Fibroblast of mammary gland (primary cell): ENCODE data around the gene ABCD4.

Experiments used
- DNase-seq: peaks from one replicate; pipeline ENCODE4 v3.0.0-alpha.2; 2010; ENCODE audit warnings: low read depth
- H3K4me3 ChIP-seq: 2 replicates; pipeline ENCODE4 v1.5.1; 2011; ENCODE audit warnings: low read depth, mild to moderate bottlenecking, low read length, moderate library complexity; ENCODE audit not compliant: control insufficient read depth
- TF ChIP-seq, protein P1 (sequence below): conservative IDR thresholded peaks from 2 replicates; pipeline ENCODE4 v1.5.1; 2011; ENCODE audit warnings: low read depth, low read length, inconsistent platforms; ENCODE audit not compliant: control insufficient read depth, insufficient read depth

The ABCD4 gene

GRCh38 chr14:74261288-74261687 is 41.4 kb downstream of the ABCD4 start:
- no peak for DNase-seq
- TF ChIP-seq, protein P1, sequence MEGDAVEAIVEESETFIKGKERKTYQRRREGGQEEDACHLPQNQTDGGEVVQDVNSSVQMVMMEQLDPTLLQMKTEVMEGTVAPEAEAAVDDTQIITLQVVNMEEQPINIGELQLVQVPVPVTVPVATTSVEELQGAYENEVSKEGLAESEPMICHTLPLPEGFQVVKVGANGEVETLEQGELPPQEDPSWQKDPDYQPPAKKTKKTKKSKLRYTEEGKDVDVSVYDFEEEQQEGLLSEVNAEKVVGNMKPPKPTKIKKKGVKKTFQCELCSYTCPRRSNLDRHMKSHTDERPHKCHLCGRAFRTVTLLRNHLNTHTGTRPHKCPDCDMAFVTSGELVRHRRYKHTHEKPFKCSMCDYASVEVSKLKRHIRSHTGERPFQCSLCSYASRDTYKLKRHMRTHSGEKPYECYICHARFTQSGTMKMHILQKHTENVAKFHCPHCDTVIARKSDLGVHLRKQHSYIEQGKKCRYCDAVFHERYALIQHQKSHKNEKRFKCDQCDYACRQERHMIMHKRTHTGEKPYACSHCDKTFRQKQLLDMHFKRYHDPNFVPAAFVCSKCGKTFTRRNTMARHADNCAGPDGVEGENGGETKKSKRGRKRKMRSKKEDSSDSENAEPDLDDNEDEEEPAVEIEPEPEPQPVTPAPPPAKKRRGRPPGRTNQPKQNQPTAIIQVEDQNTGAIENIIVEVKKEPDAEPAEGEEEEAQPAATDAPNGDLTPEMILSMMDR: no peak
- H3K4me3 ChIP-seq: no peak overlapping the region

DNA sequence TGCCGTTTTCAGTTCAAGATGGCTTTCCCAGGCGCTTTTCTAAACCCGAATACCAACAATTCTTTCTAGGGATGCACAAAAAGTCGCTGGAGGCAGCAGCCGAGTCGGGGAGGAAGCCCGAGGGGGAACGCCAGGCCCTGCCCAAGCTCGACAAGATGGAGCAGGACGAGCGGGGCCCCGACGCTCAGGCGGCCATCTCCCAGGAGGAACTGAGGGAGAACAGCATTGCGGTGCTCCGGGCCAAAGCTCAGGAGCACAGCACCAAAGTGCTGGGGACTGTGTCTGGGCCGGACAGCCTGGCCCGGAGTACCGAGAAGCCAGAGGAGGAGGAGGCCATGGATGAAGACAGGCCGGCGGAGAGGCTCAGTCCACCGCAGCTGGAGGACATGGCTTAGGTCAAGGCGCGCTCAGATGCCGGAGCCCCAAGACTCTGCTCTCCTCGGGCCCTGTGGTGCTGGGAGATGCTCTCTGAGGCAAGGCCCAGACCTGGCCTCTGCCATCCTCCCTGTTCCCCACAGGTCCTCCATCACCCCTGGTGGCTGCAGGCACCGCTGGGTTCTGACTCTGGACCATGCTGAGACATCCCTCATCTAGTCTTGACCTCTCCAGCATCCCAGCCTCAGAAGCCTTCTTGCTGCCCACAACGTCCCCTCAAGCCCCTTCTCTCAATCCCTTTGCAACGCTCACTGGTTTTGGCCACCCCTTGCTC is 42.1 kb downstream of the ABCD4 start:
- no peak overlapping the region for H3K4me3 ChIP-seq
- no peak for DNase-seq
- TF ChIP-seq, protein P1: no peak

DNA sequence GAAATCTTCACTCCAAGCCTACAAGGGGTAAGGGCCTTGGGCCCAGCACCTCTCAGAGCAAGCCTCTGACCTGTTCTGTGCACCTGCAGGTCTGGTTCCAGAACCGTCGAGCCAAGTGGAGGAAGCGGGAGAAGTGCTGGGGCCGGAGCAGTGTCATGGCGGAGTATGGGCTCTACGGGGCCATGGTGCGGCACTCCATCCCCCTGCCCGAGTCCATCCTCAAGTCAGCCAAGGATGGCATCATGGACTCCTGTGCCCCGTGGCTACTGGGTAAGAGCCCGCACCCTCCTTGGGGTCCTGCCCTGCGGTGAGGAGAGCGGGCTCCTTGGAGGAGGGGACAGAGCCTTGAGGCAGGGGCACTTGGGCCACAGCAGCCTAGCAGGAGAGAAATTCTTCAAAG is 43.2 kb downstream of the ABCD4 start:
- no peak for DNase-seq
- TF ChIP-seq, protein P1: no peak
- H3K4me3 ChIP-seq: no peak overlapping the region

DNA sequence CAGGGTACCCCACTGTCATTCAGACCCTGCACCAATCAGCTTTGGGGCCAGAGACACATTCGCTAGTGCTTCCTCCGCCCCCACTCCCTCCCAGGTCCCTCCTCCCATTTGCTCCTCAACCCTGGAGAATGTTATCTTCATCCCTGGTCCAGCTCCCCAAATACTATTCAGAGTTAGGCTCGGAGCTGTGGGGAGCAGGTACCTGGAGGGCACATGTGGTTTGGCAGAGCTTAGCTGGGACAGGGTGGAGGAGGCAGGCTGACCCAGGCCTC is 44.0 kb downstream of the ABCD4 start:
- no peak overlapping the region for H3K4me3 ChIP-seq
- no peak for DNase-seq
- TF ChIP-seq, protein P1: no peak

DNA sequence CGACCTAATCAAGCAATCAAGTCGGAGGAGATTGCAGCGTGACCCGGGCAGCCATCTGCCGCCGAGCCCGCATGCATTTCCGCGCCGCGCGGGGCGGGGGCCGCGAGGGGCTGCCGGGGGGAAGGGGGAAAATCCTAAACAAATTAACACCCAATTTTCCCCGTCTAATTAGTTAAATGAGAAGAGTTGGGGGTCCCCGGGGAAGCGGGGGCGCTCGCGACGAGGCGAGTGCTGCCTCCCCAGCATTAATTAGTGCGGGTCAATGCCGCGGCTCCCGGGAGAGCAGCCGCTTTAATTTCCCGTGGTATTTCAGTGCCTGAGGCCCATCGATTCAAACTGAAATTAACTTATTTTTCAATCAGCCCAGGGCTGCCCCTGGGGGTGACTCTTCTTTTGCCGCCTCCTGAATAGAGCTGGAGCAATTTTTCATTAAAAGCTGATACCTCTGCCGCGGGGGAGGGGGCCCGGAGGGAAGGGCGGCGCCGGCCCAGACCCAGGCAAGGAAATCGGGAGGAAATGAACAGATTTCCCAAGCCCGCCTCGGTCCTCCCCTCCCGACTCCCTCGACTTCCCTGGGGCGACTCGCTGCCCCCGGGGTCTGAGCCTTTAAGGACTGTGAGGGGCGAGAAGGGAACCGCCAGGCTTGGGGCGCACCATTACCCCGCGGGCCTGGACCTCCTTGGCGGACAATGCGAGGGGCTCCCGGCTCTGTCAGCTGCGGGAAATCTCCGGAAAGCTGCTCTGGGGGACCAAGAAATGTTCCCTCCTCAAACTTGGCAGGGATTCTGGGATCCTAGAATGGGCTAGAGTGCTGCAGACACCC is 44.6 kb downstream of the ABCD4 start:
- H3K4me3 ChIP-seq: peak overlapping the region; percentile 56
- TF ChIP-seq, protein P1: no peak
- no peak for DNase-seq

DNA sequence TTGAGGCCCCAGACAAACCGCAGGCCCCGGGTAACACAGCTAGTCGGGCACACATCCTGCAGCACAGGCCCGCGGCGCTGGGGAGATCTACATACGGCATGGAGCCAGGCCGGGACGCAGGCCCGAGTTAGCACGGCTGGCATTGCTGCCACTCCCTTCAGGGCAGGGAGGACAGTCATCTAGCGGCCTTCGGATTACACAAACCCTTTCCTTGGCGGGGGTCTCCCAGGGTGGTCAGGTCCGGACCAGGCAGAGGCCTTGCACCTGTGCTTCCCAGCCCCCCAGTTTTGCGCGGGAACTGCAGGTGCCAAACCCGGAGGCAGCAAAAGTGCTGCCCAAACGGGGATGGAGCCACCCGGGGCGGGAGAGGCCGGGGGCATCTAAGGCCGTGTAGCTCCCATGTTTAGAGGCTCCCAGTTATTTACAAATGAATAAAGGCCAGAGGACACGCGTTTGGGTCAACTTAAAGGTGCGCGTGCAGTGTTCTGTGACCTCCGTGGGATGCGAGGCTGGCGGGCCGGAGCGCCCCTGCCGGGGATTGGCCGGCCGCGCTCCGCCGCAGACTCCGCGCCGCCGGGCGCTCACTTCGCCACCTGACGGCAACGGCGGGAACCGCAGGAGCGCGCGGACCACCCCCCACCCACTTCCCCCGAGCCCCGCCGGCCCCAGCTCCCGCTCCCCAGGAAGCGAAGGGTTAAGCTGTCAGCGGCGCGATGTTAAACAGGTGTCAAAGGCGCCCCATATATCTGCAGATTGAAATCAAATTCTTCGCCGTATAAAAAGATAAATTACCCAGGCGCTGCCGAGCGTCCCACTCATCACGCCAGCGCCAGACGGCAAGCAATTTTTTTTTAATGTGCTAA is 45.4 kb downstream of the ABCD4 start:
- DNase-seq: peak; percentile 16
- peak overlapping the region; percentile 56 for H3K4me3 ChIP-seq
- TF ChIP-seq, protein P1: peak; percentile 36
